ENCODE measurements around the gene ITPA. TPM values are rescaled to one million over a fixed set of nuclear protein-coding genes. Genes with fewer than 3 reads are reported as not detected.

The ITPA gene
- total and polyA plus RNA-seq, 10 of the 15 experiments (the other 5 are each of a cell fraction or from before 2014, with no cell fraction given), result 5.5 to 124 (median 66.3) TPM

GRCh38 chr20:3233131-3233990 lies 24.1 kb downstream of the ITPA start:
- Histone ChIP-seq H3K4me1 (ENCODE audit: control insufficient read depth, insufficient read depth, low read length) (no peaks in the 10 kb centered on the region; the same call in 1 of the 2 replicates), H3K27ac (ENCODE audit: control insufficient read depth, insufficient read depth) (no peak overlapping the region), H3K27me3 (replicated peaks in 1 of 2; ENCODE audit: control insufficient read depth in 2 of 2, insufficient read depth in 2 of 2, low read length in 1 of 2) (peaks cover 1 to 6% of the 10 kb centered on the region in 2 experiments; a peak in 3 of 4 replicates), H2AFZ (ENCODE audit: control insufficient read depth, low read depth, low read length) (no peak overlapping the region), H3K79me2 (ENCODE audit: control insufficient read depth, insufficient read depth, low read length) (no peaks in the 10 kb centered on the region), H3K9ac (ENCODE audit: control insufficient read depth, insufficient read depth, low read length) (no peak overlapping the region), H3K4me2 (ENCODE audit: control insufficient read depth, insufficient read depth) (no peak overlapping the region), H3K36me3 (ENCODE audit: control insufficient read depth in 2 of 2, insufficient read depth in 2 of 2, low read length in 1 of 2) (no peaks in the 10 kb centered on the region), H3K4me3 (no peak overlapping the region), H4K20me1 (ENCODE audit: control insufficient read depth, insufficient read depth) (no peaks in the 10 kb centered on the region), H3K9me3 (replicated peaks; ENCODE audit: control insufficient read depth, insufficient read depth, low read length) (no peaks in the 10 kb centered on the region)
- ATAC-seq (no peak), FAIRE-seq (no peak), DNase-seq (ENCODE audit: low read depth, low spot score) (no peak)
- intact Hi-C loops (cut with micrococcal nuclease; ENCODE audit: unreplicated experiment), result no loop called here
- RAD21 ChIA-PET (ENCODE audit: unreplicated experiment), result no interaction called here
- SMC1A ChIA-PET (ENCODE audit: uncharacterized antibody, unreplicated experiment), result no interaction called here
- no TSS peak for BruUV-seq (replicated peaks)
- TF ChIP-seq HSF1 (IDR thresholded peaks at IDR 0.05; ENCODE audit: low read depth, low read length) (no peak), REST (IDR thresholded peaks at IDR 0.05; ENCODE audit: low read depth, low read length) (no peak), ZNF687 (IDR thresholded peaks at IDR 0.05) (no peak), RBBP5 (conservative IDR thresholded peaks at IDR 0.05) (no peak)
- CTCF ChIA-PET, result no interaction called here
- in situ Hi-C loops (cut with MboI), result no loop called here
- 50% methylated on average over 31 of the region's 32 CpGs for whole genome bisulfite sequencing (ENCODE audit: insufficient coverage, insufficient replicate concordance, low lambda C conversion rate, missing lambda C conversion rate)
- POLR2A ChIA-PET, result no interaction called here
